Type B pancreatic cell (in vitro differentiated cells): ENCODE data around the gene EPB42. TPM values are rescaled to one million over a fixed set of nuclear protein-coding genes. Genes with fewer than 3 reads are reported as not detected.
"Not testable (repeated sequence)": the region's sequence is repeated elsewhere in the genome, so short reads cannot be mapped to it uniquely, and the experiment has no call there.

Experiments used
- DNase-seq: peaks from one replicate; pipeline ENCODE4 v3.0.0; 2021; ENCODE audit warnings: mixed read lengths; ENCODE audit not compliant: unreplicated experiment; ENCODE audit errors: extremely low spot score
- H3K27ac Mint-ChIP-seq: 2 replicates; pipeline ENCODE4 v1.8.0; 2021; ENCODE audit warnings: mild to moderate bottlenecking, mixed read lengths
- H3K27me3 Mint-ChIP-seq: 2 replicates; pipeline ENCODE4 v1.8.0; 2021; ENCODE audit warnings: mixed read lengths
- H3K36me3 Mint-ChIP-seq: 2 replicates; pipeline ENCODE4 v1.8.0; 2021; ENCODE audit warnings: mixed read lengths
- H3K4me1 Mint-ChIP-seq: one replicate; pipeline ENCODE4 v1.8.0; 2021; ENCODE audit warnings: mixed read lengths; ENCODE audit not compliant: unreplicated experiment
- H3K4me3 Mint-ChIP-seq: 2 replicates; pipeline ENCODE4 v1.8.0; 2021; ENCODE audit warnings: mild to moderate bottlenecking, mixed read lengths
- H3K9me3 Mint-ChIP-seq: 2 replicates; pipeline ENCODE4 v1.8.0; 2021; ENCODE audit warnings: mixed read lengths
- CTCF ChIP-seq: fragments of 200-600 bp; sonication (generic); conservative IDR thresholded peaks from 2 replicates; pipeline ENCODE4 v1.5.0; 2021; ENCODE audit warnings: antibody characterized with exemption, mild to moderate bottlenecking
- total RNA-seq: library from RNA; stranded (reverse); gene quantifications from 2 replicates; pipeline ENCODE4 v1.2.1, GENCODE V29; 2021; ENCODE audit warnings: low replicate concordance

EPB42 gene
- total RNA-seq, 1 donor from 2014 or later, result not detected

DNA sequence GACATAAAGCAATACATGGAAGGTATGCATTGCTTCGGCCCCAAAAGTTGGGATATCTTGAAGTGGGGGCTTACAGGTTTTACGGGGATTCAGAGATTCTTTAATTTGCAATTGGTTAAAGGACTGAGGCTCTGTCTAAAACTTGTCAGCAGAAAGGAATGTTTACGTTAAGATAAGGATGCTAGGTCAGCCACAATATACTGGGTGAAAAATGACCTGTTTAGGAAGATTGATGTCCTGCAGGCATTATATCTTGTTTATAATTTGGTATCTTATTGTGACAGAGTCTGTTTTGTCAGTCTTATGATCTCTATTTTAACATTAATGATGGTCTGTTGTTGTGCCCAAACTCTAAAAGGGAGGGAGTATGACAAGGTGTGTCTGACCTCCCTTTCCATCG lies 50.9 kb downstream of the EPB42 start:
- no peak for TF ChIP-seq CTCF
- DNase-seq, result no peak
- Mint-ChIP-seq H3K4me3 (no peak overlapping the region), H3K36me3 (peaks cover 23% of the 10 kb centered on the region), H3K27me3 (no peaks in the 10 kb centered on the region), H3K27ac (no peak overlapping the region), H3K9me3 (peaks cover 8% of the 10 kb centered on the region), H3K4me1 (no peaks in the 10 kb centered on the region)

DNA sequence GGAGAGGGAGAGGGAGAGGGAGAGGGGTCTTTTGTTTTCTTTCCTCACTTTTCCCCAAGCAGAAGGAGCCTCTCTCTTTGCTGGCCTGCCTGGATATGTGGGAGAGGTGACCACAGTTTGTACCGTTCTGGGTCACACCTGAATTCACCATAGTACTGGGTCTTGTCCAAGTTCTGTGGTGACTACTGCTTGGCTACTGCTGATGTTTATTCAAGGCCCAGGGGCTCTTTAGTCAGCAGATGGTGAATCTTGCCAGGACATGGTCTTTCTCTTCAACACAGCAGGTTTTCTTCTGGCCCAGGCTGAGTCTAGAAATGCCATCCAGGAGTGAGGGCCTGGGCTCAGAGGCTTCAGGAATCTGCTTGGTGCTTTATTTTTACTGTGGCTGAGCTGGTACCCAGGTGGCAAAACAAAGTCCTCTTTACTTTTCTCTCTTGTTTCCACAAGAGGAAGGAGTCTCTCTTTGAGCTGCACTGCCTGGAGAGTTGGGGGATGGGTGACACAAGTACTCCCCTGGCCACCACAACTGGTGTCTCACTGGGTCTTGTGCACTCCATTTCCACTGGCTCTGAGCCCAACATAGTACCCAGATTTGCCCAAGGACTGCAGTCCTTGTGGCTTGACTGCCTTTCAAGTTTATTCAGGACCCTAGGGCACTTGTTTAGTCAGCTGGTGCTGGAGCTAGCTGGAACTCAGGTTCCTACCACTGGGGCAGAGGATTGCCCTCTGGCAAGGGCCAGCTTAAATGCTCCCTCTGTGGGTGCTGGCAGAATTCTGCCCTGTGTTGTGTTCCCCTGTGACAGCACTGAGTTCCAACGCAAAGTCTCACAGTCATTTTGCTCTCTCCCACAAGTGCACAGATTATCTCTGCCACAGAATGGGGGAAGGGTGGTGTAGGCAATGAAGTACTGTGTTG lies 52.4 kb downstream of the EPB42 start:
- Mint-ChIP-seq H3K4me1 (no peaks in the 10 kb centered on the region), H3K27me3 (no peaks in the 10 kb centered on the region), H3K36me3 (peaks cover 23% of the 10 kb centered on the region), H3K4me3 (no peak overlapping the region), H3K9me3 (peaks cover 8% of the 10 kb centered on the region), H3K27ac (no peak overlapping the region)
- no peak for TF ChIP-seq CTCF
- DNase-seq, result no peak

DNA sequence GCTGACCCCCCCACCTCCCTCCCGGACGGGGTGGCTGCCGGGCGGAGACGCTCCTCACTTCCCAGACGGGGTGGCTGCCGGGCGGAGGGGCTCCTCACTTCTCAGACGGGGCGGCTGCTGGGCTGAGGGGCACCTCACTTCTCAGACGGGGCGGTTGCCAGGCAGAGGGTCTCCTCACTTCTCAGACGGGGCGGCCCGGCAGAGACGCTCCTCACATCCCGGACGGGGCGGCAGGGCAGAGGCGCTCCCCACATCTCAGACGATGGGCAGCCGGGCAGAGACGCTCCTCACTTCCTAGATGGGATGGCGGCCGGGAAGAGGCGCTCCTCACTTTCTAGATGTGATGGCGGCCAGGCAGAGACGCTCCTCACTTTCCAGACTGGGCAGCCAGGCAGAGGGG lies 53.6 kb downstream of the EPB42 start:
- not testable (repeated sequence) for H3K4me1 Mint-ChIP-seq, H3K27ac Mint-ChIP-seq, H3K9me3 Mint-ChIP-seq, H3K4me3 Mint-ChIP-seq, H3K27me3 Mint-ChIP-seq, DNase-seq
- H3K36me3 Mint-ChIP-seq, result peaks cover 18% of the 10 kb centered on the region

- H3K36me3 Mint-ChIP-seq, result peaks cover 18% of the 10 kb centered on the region
- no peak overlapping the region for H3K27ac Mint-ChIP-seq
- H3K27me3 Mint-ChIP-seq, result no peaks in the 10 kb centered on the region
- H3K9me3 Mint-ChIP-seq, result peaks cover 4% of the 10 kb centered on the region
- H3K4me1 Mint-ChIP-seq, result no peaks in the 10 kb centered on the region
- no peak for DNase-seq
- TF ChIP-seq CTCF, result no peak
- H3K4me3 Mint-ChIP-seq, result no peak overlapping the region
Measured at GRCh38 chr15:43165801-43166325, 55.0 kb downstream of the EPB42 start.

- TF ChIP-seq CTCF, result no peak
- DNase-seq, result no peak
- no peaks in the 10 kb centered on the region for H3K9me3 Mint-ChIP-seq
- H3K36me3 Mint-ChIP-seq, result peaks cover 4% of the 10 kb centered on the region
- no peak overlapping the region for H3K27ac Mint-ChIP-seq
- no peaks in the 10 kb centered on the region for H3K4me1 Mint-ChIP-seq
- no peaks in the 10 kb centered on the region for H3K27me3 Mint-ChIP-seq
- no peak overlapping the region for H3K4me3 Mint-ChIP-seq
Measured at GRCh38 chr15:43153269-43153668, 67.5 kb downstream of the EPB42 start.

DNA sequence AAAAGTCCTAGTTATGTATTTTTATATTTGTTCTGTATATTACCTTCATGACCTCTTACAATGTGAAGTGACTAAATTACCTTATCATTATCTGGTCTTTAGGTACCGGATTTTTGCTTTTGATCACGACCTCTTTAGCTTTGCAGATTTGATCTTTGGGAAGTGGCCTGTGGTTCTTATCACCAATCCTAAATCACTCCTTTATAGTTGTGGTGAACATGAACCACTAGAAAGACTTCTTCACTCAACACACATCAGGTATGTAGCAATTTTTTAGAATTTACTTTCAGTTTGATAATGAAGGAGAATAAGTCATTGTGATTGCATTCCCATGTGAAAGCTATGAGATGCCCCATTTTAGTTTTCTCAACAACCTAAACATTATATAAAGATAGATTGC lies 69.1 kb downstream of the EPB42 start:
- DNase-seq, result no peak
- Mint-ChIP-seq H3K27ac (no peak overlapping the region), H3K36me3 (peaks cover 4% of the 10 kb centered on the region), H3K4me3 (no peak overlapping the region), H3K4me1 (no peaks in the 10 kb centered on the region), H3K27me3 (no peaks in the 10 kb centered on the region), H3K9me3 (no peaks in the 10 kb centered on the region)
- TF ChIP-seq CTCF, result no peak
